Measurements from ENCODE around the gene NXPE1. TPM values are rescaled to one million over a fixed set of nuclear protein-coding genes. Genes with fewer than 3 reads are reported as not detected.

NXPE1 gene
- total RNA-seq, 1 experiment from 2014 or later = not detected

- intact Hi-C loops (cut with micrococcal nuclease; ENCODE audit: unreplicated experiment) = no loop called here
- POLR2A ChIA-PET = no interaction called here
- H3K4me3 ChIP-seq (ENCODE audit: low read depth in 2 of 2, low read length in 2 of 2) = no peak overlapping the region
Measured at GRCh38 chr11:114551060-114551459, 8.6 kb downstream of the NXPE1 start.

GRCh38 chr11:114525682-114526081, 34.0 kb downstream of the NXPE1 start:
- in situ Hi-C loops (cut with HindIII; ENCODE audit: low pct_unique_long_range_greater_than_20kb, low sequenced_read_pairs) = no loop called here
- H3K4me1 ChIP-seq (ENCODE audit: control insufficient read depth, insufficient read depth, low read length) = no peaks in the 10 kb centered on the region
- BruUV-seq (replicated peaks) = no TSS peak
- H3K27ac ChIP-seq (ENCODE audit: low read length) = no peak overlapping the region
- no peaks in the 10 kb centered on the region for H3K36me3 ChIP-seq (ENCODE audit: control insufficient read depth, insufficient read depth, low read length)
- CTCF ChIA-PET = no interaction called here
- intact Hi-C loops (cut with micrococcal nuclease; ENCODE audit: unreplicated experiment) = no loop called here
- POLR2A ChIA-PET = no interaction called here
- H3K4me3 ChIP-seq (ENCODE audit: low read depth in 2 of 2, low read length in 2 of 2) = no peak overlapping the region
- no peak for ATAC-seq
- H3K27me3 ChIP-seq (ENCODE audit: control insufficient read depth, insufficient read depth, low read length) = no peaks in the 10 kb centered on the region
- no peak for DNase-seq (ENCODE audit: low read depth, low spot score)
- H3K9me3 ChIP-seq (ENCODE audit: control insufficient read depth, insufficient read depth, low read depth, low read length) = peaks cover 6% of the 10 kb centered on the region; the same call in 1 of the 2 replicates
- TF ChIP-seq REST (IDR thresholded peaks at IDR 0.05; ENCODE audit: insufficient read depth in 1 of 2, low read depth in 2 of 2, low read length in 1 of 2) (no peak), CTCF (IDR thresholded peaks at IDR 0.05) (no peak), TCF7L2 (IDR thresholded peaks at IDR 0.05; ENCODE audit: low read depth, low read length) (no peak), POLR2AphosphoS5 (IDR thresholded peaks at IDR 0.05; ENCODE audit: low read depth, low read length) (no peak), SIN3A (IDR thresholded peaks at IDR 0.05; ENCODE audit: borderline replicate concordance, insufficient read depth, low read depth, low read length) (no peak)

More at GRCh38 chr11:114551060-114551459, 8.6 kb downstream of the NXPE1 start:
- TF ChIP-seq POLR2AphosphoS5 (IDR thresholded peaks at IDR 0.05; ENCODE audit: low read depth, low read length) (no peak), SIN3A (IDR thresholded peaks at IDR 0.05; ENCODE audit: borderline replicate concordance, insufficient read depth, low read depth, low read length) (no peak), REST (IDR thresholded peaks at IDR 0.05; ENCODE audit: insufficient read depth in 1 of 2, low read depth in 2 of 2, low read length in 1 of 2) (no peak), TCF7L2 (IDR thresholded peaks at IDR 0.05; ENCODE audit: low read depth, low read length) (no peak)
- no peaks in the 10 kb centered on the region for H3K4me1 ChIP-seq (ENCODE audit: control insufficient read depth, insufficient read depth, low read length)
- in situ Hi-C loops (cut with HindIII; ENCODE audit: low pct_unique_long_range_greater_than_20kb, low sequenced_read_pairs) = no loop called here
- H3K9me3 ChIP-seq (ENCODE audit: control insufficient read depth, insufficient read depth, low read depth, low read length) = no peaks in the 10 kb centered on the region
- H3K27ac ChIP-seq (ENCODE audit: low read length) = no peak overlapping the region
- DNase-seq (ENCODE audit: low read depth, low spot score) = no peak
- no TSS peak for BruUV-seq (replicated peaks)
- no peaks in the 10 kb centered on the region for H3K27me3 ChIP-seq (ENCODE audit: control insufficient read depth, insufficient read depth, low read length)
- ATAC-seq = no peak
- H3K36me3 ChIP-seq (ENCODE audit: control insufficient read depth, insufficient read depth, low read length) = no peaks in the 10 kb centered on the region
- CTCF ChIA-PET = no interaction called here

Data from Panc1 (cell line).